GM03348 (cell line): ENCODE data around the gene CILP2.

Source experiments
- DNase-seq: peaks from one replicate; pipeline ENCODE4 v3.0.0; 2012; ENCODE audit warnings: low spot score

The CILP2 gene

GRCh38 chr19:19538061-19538784 lies at the start of gene CILP2:
CILP2 (plus strand) TSS chr19:19538265; CDS start chr19:19538350, 85 bp downstream.
- peak; percentile 84 for DNase-seq

GRCh38 chr19:19488875-19489690 lies 49.0 kb upstream of the CILP2 start:
- DNase-seq, result peak; percentile 94

- no peak for DNase-seq
Observed at GRCh38 chr19:19489804-19490204, 48.3 kb upstream of the CILP2 start.

- peak; percentile 89 for DNase-seq
Observed at GRCh38 chr19:19490214-19490968, 47.7 kb upstream of the CILP2 start.

GRCh38 chr19:19491321-19492025 lies 46.6 kb upstream of the CILP2 start:
- DNase-seq, result no peak

- DNase-seq, result no peak
Observed at GRCh38 chr19:19492026-19492610, 45.9 kb upstream of the CILP2 start.

- no peak for DNase-seq
Observed at GRCh38 chr19:19493841-19494546, 44.1 kb upstream of the CILP2 start.

GRCh38 chr19:19495614-19496603 lies 42.2 kb upstream of the CILP2 start:
- no peak for DNase-seq

GRCh38 chr19:19498255-19498991 lies 39.6 kb upstream of the CILP2 start:
- DNase-seq, result no peak

- no peak for DNase-seq
Observed at GRCh38 chr19:19499272-19499995, 38.6 kb upstream of the CILP2 start.

- no peak for DNase-seq
Observed at GRCh38 chr19:19500975-19501644, 37.0 kb upstream of the CILP2 start.

- no peak for DNase-seq
Observed at GRCh38 chr19:19501798-19502197, 36.3 kb upstream of the CILP2 start.

- no peak for DNase-seq
Observed at GRCh38 chr19:19502281-19502680, 35.8 kb upstream of the CILP2 start.

GRCh38 chr19:19502808-19503602 lies 35.1 kb upstream of the CILP2 start:
- no peak for DNase-seq

GRCh38 chr19:19504754-19505668 lies 33.1 kb upstream of the CILP2 start:
- no peak for DNase-seq
